Iris pigment epithelial cell (primary cell): ENCODE measurements around the gene SETBP1.

Experiments
- DNase-seq: peaks from one replicate; pipeline ENCODE4 v3.0.0-alpha.2; 2011; ENCODE audit warnings: low read depth

The SETBP1 gene

DNA sequence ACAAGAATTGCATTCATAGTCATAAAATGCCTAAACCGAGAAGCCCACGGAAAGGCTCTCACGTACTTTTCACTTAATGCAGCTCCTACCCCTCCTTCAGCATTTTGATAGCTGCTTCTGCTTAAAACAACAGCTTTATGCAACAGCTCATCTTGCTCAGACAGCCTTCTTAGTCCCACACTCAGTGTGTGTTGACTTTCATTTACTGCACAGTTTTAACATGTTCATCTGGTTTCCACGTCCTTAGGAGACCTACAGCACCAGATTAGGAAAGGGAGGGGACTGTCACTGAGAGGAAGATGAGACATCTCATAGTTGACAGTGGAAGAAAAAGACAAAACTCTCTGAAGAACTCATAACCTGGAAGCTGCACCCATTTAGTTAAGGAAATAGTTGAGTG is 435.4 kb downstream of the SETBP1 start:
- no peak for DNase-seq
